Smooth muscle cell (in vitro differentiated cells): ENCODE measurements around the gene CTU2. TPM values are rescaled to one million over a fixed set of nuclear protein-coding genes. Genes with fewer than 3 reads are reported as not detected.

Experiments
- DNase-seq: peaks from one replicate; lab custom pipeline; 2025; ENCODE audit not compliant: unreplicated experiment; lab: John Stamatoyannopoulos, UW
- H2AFZ ChIP-seq: fragments of 200-600 bp; sonication (generic); 2 replicates; pipeline ENCODE4 v1.6.0; 2016; ENCODE audit warnings: antibody characterized with exemption, low read depth, mild to moderate bottlenecking
- H3F3A ChIP-seq: fragments of 200-600 bp; sonication (generic); 2 replicates; pipeline ENCODE4 v1.6.0; 2017; ENCODE audit warnings: antibody characterized with exemption, low read depth
- H3K27ac ChIP-seq: fragments of 200-600 bp; sonication (generic); 2 replicates; pipeline ENCODE4 v1.5.1; 2016; ENCODE audit warnings: low read depth, mild to moderate bottlenecking
- H3K27me3 ChIP-seq: fragments of 200-600 bp; sonication (generic); 2 replicates; pipeline ENCODE4 v1.6.1; 2016; ENCODE audit warnings: low read depth, mild to moderate bottlenecking
- H3K36me3 ChIP-seq: fragments of 200-600 bp; sonication (generic); 2 replicates; pipeline ENCODE4 v1.5.1; 2016; ENCODE audit warnings: low read depth
- H3K4me1 ChIP-seq: fragments of 200-600 bp; sonication (generic); 2 replicates; pipeline ENCODE4 v1.5.1; 2016; ENCODE audit warnings: low read depth
- H3K4me2 ChIP-seq: fragments of 200-600 bp; sonication (generic); 2 replicates; pipeline ENCODE4 v1.6.0; 2016; ENCODE audit warnings: mild to moderate bottlenecking
- H3K4me3 ChIP-seq: fragments of 200-600 bp; sonication (generic); 2 replicates; pipeline ENCODE4 v1.5.1; 2016; ENCODE audit warnings: mild to moderate bottlenecking
- H3K79me2 ChIP-seq: fragments of 200-600 bp; sonication (generic); 2 replicates; pipeline ENCODE4 v1.6.0; 2016; ENCODE audit warnings: low read depth, mild to moderate bottlenecking
- H3K9ac ChIP-seq: fragments of 200-600 bp; sonication (generic); 2 replicates; pipeline ENCODE4 v1.6.0; 2016; ENCODE audit warnings: low read depth
- H3K9me3 ChIP-seq: fragments of 200-600 bp; sonication (generic); replicated peaks from 2 replicates; pipeline ENCODE4 v1.5.1; 2016; ENCODE audit warnings: low read depth
- H4K20me1 ChIP-seq: fragments of 200-600 bp; sonication (generic); 2 replicates; pipeline ENCODE4 v1.6.0; 2016; ENCODE audit warnings: low read depth
- WGBS: methylation state at CpG from one replicate; pipeline ENCODE4 v1.1.7; 2016; ENCODE audit warnings: low lambda C conversion rate; 5-methylcytosine and 5-hydroxymethylcytosine counted together
- polyA plus RNA-seq: library from polyadenylated mRNA; unstranded; fragments of >200 nt; fragmentation: Nextera tagmentation; extraction: Ambion mirVana; gene quantifications from 2 replicates; pipeline ENCODE4 v1.2.1, GENCODE V29; 2016
- total RNA-seq: library from RNA; depleted of rRNA; stranded (reverse); fragments of >200 nt; gene quantifications from 2 replicates; pipeline ENCODE4 v1.2.3, GENCODE V29; 2014
- TF ChIP-seq, protein P1 (sequence below): fragments of 200-600 bp; sonication (generic); IDR thresholded peaks from 2 replicates; pipeline ENCODE4 v1.5.1; 2017; ENCODE audit warnings: borderline replicate concordance, mild to moderate bottlenecking, antibody characterized with exemption; ENCODE audit not compliant: insufficient read depth, poor library complexity, severe bottlenecking

Gene CTU2
- total and polyA plus RNA-seq, 2 experiments from 2014 or later = 5.8 to 21.3 TPM

DNA sequence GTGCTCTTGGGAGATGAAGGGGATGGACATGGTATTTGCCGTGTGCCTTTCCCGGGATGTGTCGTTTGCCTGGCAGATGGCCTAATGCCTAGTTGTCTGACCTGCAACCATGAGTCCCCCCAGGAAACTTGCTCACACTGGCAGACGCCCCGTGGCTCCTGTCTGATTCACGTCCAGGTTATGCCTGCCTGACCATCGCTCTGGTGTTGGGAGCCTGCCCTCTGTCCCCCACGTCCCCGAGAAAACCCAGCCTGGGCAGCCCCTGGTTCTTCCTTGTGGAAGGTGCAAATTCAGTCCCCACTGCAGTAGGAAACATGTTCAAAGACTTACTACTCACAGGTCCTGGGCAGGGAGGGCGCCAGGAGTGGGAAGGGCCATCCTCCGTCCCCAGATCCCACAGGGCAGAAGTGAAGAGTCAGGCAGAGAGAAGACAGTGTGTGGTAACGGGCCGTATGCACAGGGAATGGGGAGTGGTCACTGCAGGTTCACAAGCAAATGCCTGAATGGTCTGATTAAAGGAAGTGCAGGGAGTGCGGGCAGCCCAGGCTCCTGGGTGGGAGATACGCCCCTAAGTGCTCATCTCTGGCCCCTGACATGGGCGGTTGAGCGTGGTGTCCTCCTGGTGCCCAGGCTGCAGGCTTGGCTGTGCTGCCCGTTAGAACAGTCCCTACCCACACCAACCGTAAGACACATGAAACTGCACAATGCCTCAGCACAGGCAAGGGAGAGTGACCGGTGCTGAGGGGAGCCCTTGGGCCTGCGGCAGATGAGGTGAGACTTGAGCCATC is 15.8 kb upstream of the CTU2 start:
- H3K4me2 ChIP-seq = no peak overlapping the region
- H3K36me3 ChIP-seq = no peaks in the 10 kb centered on the region
- no peaks in the 10 kb centered on the region for H4K20me1 ChIP-seq
- H3K4me1 ChIP-seq = peaks cover 10% of the 10 kb centered on the region
- no peak overlapping the region for H2AFZ ChIP-seq
- H3K27me3 ChIP-seq = peaks cover 19% of the 10 kb centered on the region
- H3K9me3 ChIP-seq = no peaks in the 10 kb centered on the region
- TF ChIP-seq, protein P1, sequence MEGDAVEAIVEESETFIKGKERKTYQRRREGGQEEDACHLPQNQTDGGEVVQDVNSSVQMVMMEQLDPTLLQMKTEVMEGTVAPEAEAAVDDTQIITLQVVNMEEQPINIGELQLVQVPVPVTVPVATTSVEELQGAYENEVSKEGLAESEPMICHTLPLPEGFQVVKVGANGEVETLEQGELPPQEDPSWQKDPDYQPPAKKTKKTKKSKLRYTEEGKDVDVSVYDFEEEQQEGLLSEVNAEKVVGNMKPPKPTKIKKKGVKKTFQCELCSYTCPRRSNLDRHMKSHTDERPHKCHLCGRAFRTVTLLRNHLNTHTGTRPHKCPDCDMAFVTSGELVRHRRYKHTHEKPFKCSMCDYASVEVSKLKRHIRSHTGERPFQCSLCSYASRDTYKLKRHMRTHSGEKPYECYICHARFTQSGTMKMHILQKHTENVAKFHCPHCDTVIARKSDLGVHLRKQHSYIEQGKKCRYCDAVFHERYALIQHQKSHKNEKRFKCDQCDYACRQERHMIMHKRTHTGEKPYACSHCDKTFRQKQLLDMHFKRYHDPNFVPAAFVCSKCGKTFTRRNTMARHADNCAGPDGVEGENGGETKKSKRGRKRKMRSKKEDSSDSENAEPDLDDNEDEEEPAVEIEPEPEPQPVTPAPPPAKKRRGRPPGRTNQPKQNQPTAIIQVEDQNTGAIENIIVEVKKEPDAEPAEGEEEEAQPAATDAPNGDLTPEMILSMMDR = no peak
- no peak overlapping the region for H3K27ac ChIP-seq
- no peaks in the 10 kb centered on the region for H3K79me2 ChIP-seq
- H3K4me3 ChIP-seq = no peak overlapping the region
- H3F3A ChIP-seq = no peaks in the 10 kb centered on the region
- 88% methylated on average over 19 of the region's 21 CpGs for WGBS
- no peak overlapping the region for H3K9ac ChIP-seq
- DNase-seq = no peak

DNA sequence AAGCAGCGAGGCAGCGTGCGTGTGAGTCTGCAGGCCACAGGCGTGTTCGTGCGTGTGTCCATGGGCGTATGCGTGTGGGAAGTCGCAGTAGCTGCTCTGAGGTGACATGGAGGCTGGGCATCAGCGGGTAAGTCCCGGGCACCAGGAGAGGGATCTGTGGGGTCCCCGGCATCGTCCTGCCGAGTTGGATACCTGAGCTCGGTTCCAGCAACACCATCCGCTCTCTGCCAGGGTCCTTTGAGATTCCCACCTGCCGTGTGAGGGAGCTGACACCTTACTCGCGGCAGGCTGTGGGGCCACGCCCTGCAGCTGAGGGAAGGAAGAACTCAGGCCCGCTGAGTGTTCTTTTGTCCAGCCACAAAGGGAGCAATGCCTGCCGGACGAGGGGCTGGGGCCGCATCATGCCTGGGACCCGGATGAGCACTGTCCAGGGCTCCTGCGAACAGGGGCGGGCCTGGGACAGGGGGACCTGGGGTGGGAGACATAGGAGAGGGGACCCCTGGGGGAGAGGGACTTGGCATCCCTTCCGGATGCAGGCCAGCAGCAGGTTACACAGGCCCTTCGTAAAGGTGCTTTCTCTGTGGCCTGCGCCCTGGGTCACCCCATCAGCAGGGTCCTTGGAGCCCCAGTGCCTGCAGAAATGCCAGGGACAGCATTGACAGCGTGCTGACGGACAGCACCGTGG is 15.0 kb upstream of the CTU2 start:
- H3K4me2 ChIP-seq = no peak overlapping the region
- H4K20me1 ChIP-seq = no peaks in the 10 kb centered on the region
- DNase-seq = no peak
- no peak overlapping the region for H3K27ac ChIP-seq
- H3K9me3 ChIP-seq = no peaks in the 10 kb centered on the region
- no peaks in the 10 kb centered on the region for H3K79me2 ChIP-seq
- WGBS = 91% methylated on average over 32 of the region's 33 CpGs
- no peaks in the 10 kb centered on the region for H3K36me3 ChIP-seq
- peaks cover 11% of the 10 kb centered on the region for H3K27me3 ChIP-seq
- no peak overlapping the region for H3K4me3 ChIP-seq
- H3K4me1 ChIP-seq = peaks cover 5% of the 10 kb centered on the region
- TF ChIP-seq, protein P1 = no peak
- no peak overlapping the region for H2AFZ ChIP-seq
- no peak overlapping the region for H3K9ac ChIP-seq
- H3F3A ChIP-seq = no peaks in the 10 kb centered on the region

DNA sequence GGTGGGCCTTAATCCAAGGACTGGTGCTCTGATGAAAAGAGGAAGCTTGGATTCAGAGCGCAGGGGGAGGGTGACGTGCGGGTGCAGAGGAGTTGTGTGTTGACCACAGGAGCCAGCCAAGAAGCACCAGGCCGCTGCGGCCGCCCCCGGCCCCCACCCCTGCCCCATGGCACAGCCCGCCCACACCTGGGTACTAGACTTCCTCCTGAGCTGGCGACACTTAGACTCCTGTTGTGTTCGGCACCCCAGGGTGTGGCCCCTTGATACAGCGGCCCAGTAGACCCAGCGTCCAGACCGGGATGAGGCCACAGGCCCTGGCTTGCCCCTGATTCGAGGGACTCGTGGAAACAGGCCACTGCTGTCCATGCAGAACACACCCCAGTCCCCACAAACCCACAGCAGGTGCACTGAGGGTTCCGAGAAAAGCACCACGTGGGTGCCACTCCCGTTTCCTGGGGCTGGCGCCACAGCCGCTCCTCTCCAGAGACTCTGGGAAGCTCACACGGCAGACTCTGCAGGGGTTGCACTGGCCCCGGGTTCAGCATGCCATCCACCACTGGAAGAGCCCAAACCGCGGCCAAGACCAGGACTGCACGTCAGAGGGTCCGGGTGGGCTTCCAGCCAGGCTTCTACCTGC is 14.3 kb upstream of the CTU2 start:
- Histone ChIP-seq H3K4me3 (no peak overlapping the region), H4K20me1 (no peaks in the 10 kb centered on the region), H3K4me2 (no peak overlapping the region), H3K9me3 (no peaks in the 10 kb centered on the region), H3K36me3 (no peaks in the 10 kb centered on the region), H3F3A (no peaks in the 10 kb centered on the region), H3K79me2 (no peaks in the 10 kb centered on the region), H3K27ac (no peak overlapping the region), H3K4me1 (peaks cover 5% of the 10 kb centered on the region), H3K9ac (no peak overlapping the region), H3K27me3 (peaks cover 11% of the 10 kb centered on the region), H2AFZ (no peak overlapping the region)
- 92% methylated on average over 26 of the region's 26 CpGs for WGBS
- DNase-seq = no peak
- TF ChIP-seq, protein P1 = no peak
